ENCODE results near the gene RAD51D. TPM values are rescaled to one million over a fixed set of nuclear protein-coding genes. Genes with fewer than 3 reads are reported as not detected.

RAD51D gene
- total and polyA plus RNA-seq, 2 donors (not counting 3 experiments of a cell fraction or from before 2014, with no cell fraction given) = 15.5 to 27.9 TPM

- TF ChIP-seq FOS (IDR thresholded peaks at IDR 0.05; ENCODE audit: borderline replicate concordance, insufficient read depth, low read length) (no peak), POLR2A (IDR thresholded peaks at IDR 0.05; ENCODE audit: low read depth, low read length) (no peak), POLR2AphosphoS5 (IDR thresholded peaks at IDR 0.05; ENCODE audit: insufficient read depth, low read depth, low read length) (no peak)
- dilution Hi-C loops (cut with MboI; ENCODE audit: extremely low pct_ligation_motif_present, low sequenced_read_pairs) (no loop called here), intact Hi-C loops (cut with micrococcal nuclease) (no loop called here)
- Histone ChIP-seq H3K9ac (replicated peaks; ENCODE audit: extremely low read depth, insufficient read depth, low read length) (no peak overlapping the region), H3K4me2 (ENCODE audit: insufficient read depth, low read length) (peak overlapping the region; percentile 49), H3K27me3 (ENCODE audit: control insufficient read depth in 2 of 2, insufficient read depth in 2 of 2, low read length in 2 of 2) (no peaks in the 10 kb centered on the region), H2AFZ (ENCODE audit: low read depth, low read length) (no peak overlapping the region), H3K9me1 (replicated peaks; ENCODE audit: control insufficient read depth, extremely low read depth, insufficient read depth, low read length) (no peaks in the 10 kb centered on the region), H3K79me2 (ENCODE audit: control insufficient read depth, insufficient read depth, low read length) (peaks cover 4% of the 10 kb centered on the region), H3K36me3 (ENCODE audit: control insufficient read depth in 2 of 2, extremely low read depth in 1 of 2, insufficient read depth in 2 of 2, low read length in 2 of 2) (no peaks in the 10 kb centered on the region), H3K9me3 (replicated peaks; ENCODE audit: control insufficient read depth, insufficient read depth, low read length) (no peaks in the 10 kb centered on the region), H3K27ac (ENCODE audit: insufficient read depth, low read depth, low read length) (no peak overlapping the region), H3K4me3 (replicated peaks in 1 of 3; ENCODE audit: insufficient read depth in 1 of 3, low read depth in 1 of 3, low read length in 3 of 3) (no peak overlapping the region), H3K4me1 (ENCODE audit: control insufficient read depth, extremely low read depth, insufficient read depth, low read length) (peaks cover 18% of the 10 kb centered on the region), H4K20me1 (replicated peaks; ENCODE audit: control insufficient read depth, extremely low read depth, insufficient read depth, low read length) (no peaks in the 10 kb centered on the region)
- FAIRE-seq = no peak
- peak; percentile 65 for DNase-seq (ENCODE audit: low read depth, low spot score)
- CTCF ChIA-PET = no interaction called here
- POLR2A ChIA-PET = no interaction called here
- BruUV-seq (replicated peaks) = no TSS peak
These were observed 68.0 kb downstream of the RAD51D start for GRCh38 chr17:35051579-35052240.

GRCh38 chr17:35051183-35051578 is 68.5 kb downstream of the RAD51D start:
- Histone ChIP-seq H4K20me1 (replicated peaks; ENCODE audit: control insufficient read depth, extremely low read depth, insufficient read depth, low read length) (no peaks in the 10 kb centered on the region), H3K4me1 (ENCODE audit: control insufficient read depth, extremely low read depth, insufficient read depth, low read length) (peaks cover 18% of the 10 kb centered on the region), H2AFZ (ENCODE audit: low read depth, low read length) (no peak overlapping the region), H3K27me3 (ENCODE audit: control insufficient read depth in 2 of 2, insufficient read depth in 2 of 2, low read length in 2 of 2) (no peaks in the 10 kb centered on the region), H3K4me3 (replicated peaks in 1 of 3; ENCODE audit: insufficient read depth in 1 of 3, low read depth in 1 of 3, low read length in 3 of 3) (no peak overlapping the region), H3K9ac (replicated peaks; ENCODE audit: extremely low read depth, insufficient read depth, low read length) (no peak overlapping the region), H3K27ac (ENCODE audit: insufficient read depth, low read depth, low read length) (no peak overlapping the region), H3K79me2 (ENCODE audit: control insufficient read depth, insufficient read depth, low read length) (peaks cover 4% of the 10 kb centered on the region), H3K4me2 (ENCODE audit: insufficient read depth, low read length) (peak overlapping the region; percentile 49), H3K36me3 (ENCODE audit: control insufficient read depth in 2 of 2, extremely low read depth in 1 of 2, insufficient read depth in 2 of 2, low read length in 2 of 2) (no peaks in the 10 kb centered on the region), H3K9me1 (replicated peaks; ENCODE audit: control insufficient read depth, extremely low read depth, insufficient read depth, low read length) (no peaks in the 10 kb centered on the region), H3K9me3 (replicated peaks; ENCODE audit: control insufficient read depth, insufficient read depth, low read length) (no peaks in the 10 kb centered on the region)
- DNase-seq (ENCODE audit: low read depth, low spot score) (peak; percentile 71), FAIRE-seq (peak; percentile 62)
- ChIA-PET CTCF (no interaction called here), POLR2A (no interaction called here)
- no TSS peak for BruUV-seq (replicated peaks)
- dilution Hi-C loops (cut with MboI; ENCODE audit: extremely low pct_ligation_motif_present, low sequenced_read_pairs) (no loop called here), intact Hi-C loops (cut with micrococcal nuclease) (no loop called here)
- TF ChIP-seq EZH2 (IDR thresholded peaks at IDR 0.05; ENCODE audit: borderline replicate concordance, low read depth, low read length, severe bottlenecking) (no peak), POLR2AphosphoS5 (IDR thresholded peaks at IDR 0.05; ENCODE audit: insufficient read depth, low read depth, low read length) (no peak)

All from endothelial cell of umbilical vein (primary cell).